ENCODE measurements around the gene BRF1.

DNA sequence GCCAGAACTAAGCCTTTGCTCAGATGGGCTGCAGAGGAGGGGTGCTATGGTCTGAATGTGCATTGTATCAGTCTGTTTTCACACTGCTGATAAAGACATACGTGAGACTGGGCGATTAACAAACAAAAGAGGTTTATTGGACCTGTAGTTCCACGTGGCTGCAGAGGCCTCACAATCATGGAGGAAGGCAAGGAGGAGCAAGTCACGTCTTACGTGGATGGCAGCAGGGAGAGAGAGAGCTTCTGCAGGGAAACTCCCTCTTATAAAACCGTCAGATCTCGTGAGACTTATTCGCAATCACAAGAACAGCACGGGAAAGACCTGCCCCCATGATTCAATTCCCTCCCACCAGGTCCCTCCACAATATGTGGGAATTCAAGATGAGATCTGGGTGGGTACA, 3.8 kb upstream of the BRF1 start:
- no peak for TF ChIP-seq POLR2A (IDR thresholded peaks at IDR 0.05)
- TF ChIP-seq, protein P1, sequence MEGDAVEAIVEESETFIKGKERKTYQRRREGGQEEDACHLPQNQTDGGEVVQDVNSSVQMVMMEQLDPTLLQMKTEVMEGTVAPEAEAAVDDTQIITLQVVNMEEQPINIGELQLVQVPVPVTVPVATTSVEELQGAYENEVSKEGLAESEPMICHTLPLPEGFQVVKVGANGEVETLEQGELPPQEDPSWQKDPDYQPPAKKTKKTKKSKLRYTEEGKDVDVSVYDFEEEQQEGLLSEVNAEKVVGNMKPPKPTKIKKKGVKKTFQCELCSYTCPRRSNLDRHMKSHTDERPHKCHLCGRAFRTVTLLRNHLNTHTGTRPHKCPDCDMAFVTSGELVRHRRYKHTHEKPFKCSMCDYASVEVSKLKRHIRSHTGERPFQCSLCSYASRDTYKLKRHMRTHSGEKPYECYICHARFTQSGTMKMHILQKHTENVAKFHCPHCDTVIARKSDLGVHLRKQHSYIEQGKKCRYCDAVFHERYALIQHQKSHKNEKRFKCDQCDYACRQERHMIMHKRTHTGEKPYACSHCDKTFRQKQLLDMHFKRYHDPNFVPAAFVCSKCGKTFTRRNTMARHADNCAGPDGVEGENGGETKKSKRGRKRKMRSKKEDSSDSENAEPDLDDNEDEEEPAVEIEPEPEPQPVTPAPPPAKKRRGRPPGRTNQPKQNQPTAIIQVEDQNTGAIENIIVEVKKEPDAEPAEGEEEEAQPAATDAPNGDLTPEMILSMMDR (IDR thresholded peaks at IDR 0.05) = no peak

Measured in testis (tissue), 2 donors.